C4-2B (cell line): ENCODE data around the gene CRP.
"Not testable (repeated sequence)": the region's sequence is repeated elsewhere in the genome, so short reads cannot be mapped to it uniquely, and the experiment has no call there.

Experiments used
- H3K27ac ChIP-seq: fragments of 450-650 bp; 2 replicates; pipeline ENCODE4 v1.5.1; 2017
- CTCF ChIP-seq: fragments of 450-650 bp; conservative IDR thresholded peaks from 2 replicates; pipeline ENCODE4 v1.5.1; 2017; ENCODE audit warnings: mild to moderate bottlenecking
- ZFX ChIP-seq: fragments of 450-650 bp; IDR thresholded peaks from 2 replicates; pipeline ENCODE4 v1.6.1; 2017

CRP gene

GRCh38 chr1:159750621-159751020 is 36.2 kb upstream of the CRP start:
- no peak overlapping the region for H3K27ac ChIP-seq
- TF ChIP-seq CTCF (no peak), ZFX (no peak)

GRCh38 chr1:159749630-159750029 is 35.2 kb upstream of the CRP start:
- H3K27ac ChIP-seq: no peak overlapping the region
- TF ChIP-seq ZFX (no peak), CTCF (no peak)

GRCh38 chr1:159748370-159748769 is 34.0 kb upstream of the CRP start:
- H3K27ac ChIP-seq: no peak overlapping the region
- no peak for TF ChIP-seq CTCF
- no peak for TF ChIP-seq ZFX

GRCh38 chr1:159746666-159747065 is 32.3 kb upstream of the CRP start:
- TF ChIP-seq CTCF (no peak), ZFX (no peak)
- no peak overlapping the region for H3K27ac ChIP-seq

- TF ChIP-seq ZFX: no peak
- no peak overlapping the region for H3K27ac ChIP-seq
Observed at GRCh38 chr1:159743651-159744410, 29.4 kb upstream of the CRP start.

GRCh38 chr1:159737238-159737916 is 23.0 kb upstream of the CRP start:
- TF ChIP-seq CTCF (no peak), ZFX (no peak)
- H3K27ac ChIP-seq: no peak overlapping the region

- not testable (repeated sequence) for H3K27ac ChIP-seq
Observed at GRCh38 chr1:159723188-159723587, 8.8 kb upstream of the CRP start.

GRCh38 chr1:159719990-159720389 is 5.6 kb upstream of the CRP start:
- TF ChIP-seq CTCF (no peak), ZFX (no peak)
- no peak overlapping the region for H3K27ac ChIP-seq
